Measurements from ENCODE around the gene TSEN15. TPM values are rescaled to one million over a fixed set of nuclear protein-coding genes. Genes with fewer than 3 reads are reported as not detected.

Gene TSEN15
- total and polyA plus RNA-seq, 2 of the 13 experiments (the other 11 are each of a cell fraction or from before 2014, with no cell fraction given) = 25.6 to 35.8 TPM

DNA sequence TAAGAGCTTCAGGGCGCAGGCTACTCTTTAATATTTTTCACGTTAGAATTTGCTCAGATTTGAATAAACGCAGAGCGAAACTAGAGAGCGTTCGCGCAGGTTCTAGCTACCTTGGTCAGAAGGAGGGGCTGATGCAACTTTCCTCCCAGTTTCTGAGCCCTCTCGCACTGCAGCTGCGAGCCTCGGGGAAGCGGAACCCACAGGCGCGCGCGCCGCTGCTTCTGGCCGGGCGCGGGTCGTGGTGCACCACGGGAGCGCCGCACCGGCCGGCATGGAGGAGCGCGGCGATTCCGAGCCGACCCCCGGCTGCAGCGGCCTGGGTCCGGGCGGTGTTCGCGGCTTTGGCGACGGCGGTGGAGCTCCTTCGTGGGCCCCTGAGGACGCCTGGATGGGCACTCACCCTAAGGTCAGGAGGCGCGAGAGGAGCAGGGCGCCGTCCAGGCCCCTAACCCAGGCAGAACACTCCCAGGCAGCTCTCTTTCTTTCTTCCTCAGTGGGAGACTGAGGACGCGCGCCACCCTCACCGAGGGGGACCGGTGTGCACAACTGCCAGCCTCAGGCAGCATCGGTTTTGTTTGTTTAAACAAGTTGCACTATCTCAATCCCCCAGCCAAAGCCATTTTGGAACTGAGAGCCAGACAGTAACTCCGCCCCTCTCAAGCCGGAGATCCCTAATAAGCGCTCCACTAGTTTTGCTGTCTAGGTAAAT is at the start of gene TSEN15 (continued):
- TF ChIP-seq RXRA (CRISPR knock-in tag; IDR thresholded peaks at IDR 0.05) (no peak; the same call in 1 of the 2 replicates), MXI1 (IDR thresholded peaks at IDR 0.05; ENCODE audit: borderline replicate concordance, low read depth, low read length) (peak; percentile 61; the same call in 2 of the 3 replicates), SNAPC2 (CRISPR knock-in tag; IDR thresholded peaks at IDR 0.05) (0 out of 2 replicates have a peak, but pooled peaks have one; percentile 47), ZNF788 (CRISPR knock-in tag; IDR thresholded peaks at IDR 0.05; ENCODE audit: borderline replicate concordance) (peak; percentile 89), STAT5B (CRISPR knock-in tag; IDR thresholded peaks at IDR 0.05) (no peak), ADNP (CRISPR knock-in tag; IDR thresholded peaks at IDR 0.05) (no peak), ZNF790 (CRISPR knock-in tag; IDR thresholded peaks at IDR 0.05; ENCODE audit: borderline replicate concordance) (peak; percentile 88; the same call in 1 of the 2 replicates)
- TF ChIP-seq, protein P1, sequence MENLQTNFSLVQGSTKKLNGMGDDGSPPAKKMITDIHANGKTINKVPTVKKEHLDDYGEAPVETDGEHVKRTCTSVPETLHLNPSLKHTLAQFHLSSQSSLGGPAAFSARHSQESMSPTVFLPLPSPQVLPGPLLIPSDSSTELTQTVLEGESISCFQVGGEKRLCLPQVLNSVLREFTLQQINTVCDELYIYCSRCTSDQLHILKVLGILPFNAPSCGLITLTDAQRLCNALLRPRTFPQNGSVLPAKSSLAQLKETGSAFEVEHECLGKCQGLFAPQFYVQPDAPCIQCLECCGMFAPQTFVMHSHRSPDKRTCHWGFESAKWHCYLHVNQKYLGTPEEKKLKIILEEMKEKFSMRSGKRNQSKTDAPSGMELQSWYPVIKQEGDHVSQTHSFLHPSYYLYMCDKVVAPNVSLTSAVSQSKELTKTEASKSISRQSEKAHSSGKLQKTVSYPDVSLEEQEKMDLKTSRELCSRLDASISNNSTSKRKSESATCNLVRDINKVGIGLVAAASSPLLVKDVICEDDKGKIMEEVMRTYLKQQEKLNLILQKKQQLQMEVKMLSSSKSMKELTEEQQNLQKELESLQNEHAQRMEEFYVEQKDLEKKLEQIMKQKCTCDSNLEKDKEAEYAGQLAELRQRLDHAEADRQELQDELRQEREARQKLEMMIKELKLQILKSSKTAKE (CRISPR knock-in tag; IDR thresholded peaks at IDR 0.05; ENCODE audit: borderline replicate concordance) = no peak
- TF ChIP-seq, protein P2, sequence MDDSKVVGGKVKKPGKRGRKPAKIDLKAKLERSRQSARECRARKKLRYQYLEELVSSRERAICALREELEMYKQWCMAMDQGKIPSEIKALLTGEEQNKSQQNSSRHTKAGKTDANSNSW (CRISPR knock-in tag; IDR thresholded peaks at IDR 0.05; ENCODE audit: borderline replicate concordance) = no peak; the same call in 1 of the 2 replicates
- TF ChIP-seq, protein P3, sequence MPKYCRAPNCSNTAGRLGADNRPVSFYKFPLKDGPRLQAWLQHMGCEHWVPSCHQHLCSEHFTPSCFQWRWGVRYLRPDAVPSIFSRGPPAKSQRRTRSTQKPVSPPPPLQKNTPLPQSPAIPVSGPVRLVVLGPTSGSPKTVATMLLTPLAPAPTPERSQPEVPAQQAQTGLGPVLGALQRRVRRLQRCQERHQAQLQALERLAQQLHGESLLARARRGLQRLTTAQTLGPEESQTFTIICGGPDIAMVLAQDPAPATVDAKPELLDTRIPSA (CRISPR knock-in tag; IDR thresholded peaks at IDR 0.05; ENCODE audit: borderline replicate concordance) = no peak

Measured in HepG2 (cell line).